Medulla oblongata (tissue), 1 donor: Measurements from ENCODE around the gene MARS1.
A peak's percentile ranks its signal among the peaks of the same experiment; 100 is the strongest.

Experiments
- DNase-seq: peaks from one replicate; pipeline ENCODE4 v3.0.0-alpha.2; 2015; ENCODE audit errors: extremely low spot score

MARS1 gene

GRCh38 chr12:57518176-57518919 lies 30.5 kb downstream of the MARS1 start:
- DNase-seq, result peak; percentile 23

GRCh38 chr12:57518920-57519795 lies 31.3 kb downstream of the MARS1 start:
- no peak for DNase-seq

GRCh38 chr12:57519796-57520052 lies 31.9 kb downstream of the MARS1 start:
- DNase-seq, result no peak

GRCh38 chr12:57520053-57520818 lies 32.4 kb downstream of the MARS1 start, which contains the start of gene DDIT3:
DDIT3 (minus strand) TSS chr12:57520514; CDS start chr12:57517406, 3,108 bp downstream.
- DNase-seq, result peak; percentile 99

GRCh38 chr12:57521525-57522010 lies 33.7 kb downstream of the MARS1 start:
- peak; percentile 61 for DNase-seq

- peak; percentile 88 for DNase-seq
These were observed 34.4 kb downstream of the MARS1 start, which contains the start of gene MBD6 for GRCh38 chr12:57522011-57522886. MBD6 (plus strand) TSS chr12:57522824; CDS start chr12:57524304, 1,480 bp downstream.

GRCh38 chr12:57522887-57523705 lies 35.2 kb downstream of the MARS1 start:
- DNase-seq, result peak; percentile 77

- DNase-seq, result no peak
These were observed 36.1 kb downstream of the MARS1 start for GRCh38 chr12:57523706-57524614.

- no peak for DNase-seq
These were observed 37.1 kb downstream of the MARS1 start for GRCh38 chr12:57524814-57525614.

- DNase-seq, result no peak
These were observed 37.9 kb downstream of the MARS1 start for GRCh38 chr12:57525615-57526383.

- no peak for DNase-seq
These were observed 38.7 kb downstream of the MARS1 start for GRCh38 chr12:57526477-57527126.

- no peak for DNase-seq
These were observed 39.3 kb downstream of the MARS1 start for GRCh38 chr12:57527184-57527583.

GRCh38 chr12:57528176-57528575 lies 40.3 kb downstream of the MARS1 start:
- no peak for DNase-seq

GRCh38 chr12:57528831-57529555 lies 41.1 kb downstream of the MARS1 start:
- DNase-seq, result no peak

- no peak for DNase-seq
These were observed 42.0 kb downstream of the MARS1 start for GRCh38 chr12:57529831-57530230.
